Measurements from ENCODE around the gene FAM83G. TPM values are rescaled to one million over a fixed set of nuclear protein-coding genes. Genes with fewer than 3 reads are reported as not detected.

FAM83G gene
- total RNA-seq, 5 donors from 2014 or later (not counting 1 experiment from before 2014, with no cell fraction given), result 4.9 to 23.3 (median 20.8) TPM

GRCh38 chr17:18961634-18962493, 42.7 kb downstream of the FAM83G start:
- peaks cover 11 to 23% (median 18%) of the 10 kb centered on the region in 3 donors for H3K4me1 Mint-ChIP-seq
- CTCF ChIA-PET, result interaction anchor here (0.6 to 1.9 kb wide), 9 partner anchors 17 to 1022 kb away, joined by 3 to 10 read pairs (median 3); partner anchors contain the start of gene FAM83G (in 1 of the 2)
- H3K4me1 ChIP-seq (ENCODE audit: control insufficient read depth in 1 of 2, extremely low read depth in 1 of 2, insufficient read depth in 2 of 2, low read length in 2 of 2), result peaks cover 0 to 26% of the 10 kb centered on the region in 2 experiments
- H3K27ac Mint-ChIP-seq, result no peak overlapping the region
- no peaks in the 10 kb centered on the region for H3K9me3 Mint-ChIP-seq
- H3K36me3 Mint-ChIP-seq, result no peaks in the 10 kb centered on the region
- H3K4me3 ChIP-seq (ENCODE audit: control insufficient read depth in 1 of 2, extremely low read depth in 1 of 2, low read length in 1 of 2), result no peak overlapping the region
- peaks cover 0 to 3% of the 10 kb centered on the region in 2 donors for H3K27me3 Mint-ChIP-seq
- ATAC-seq (replicated peaks in 1 of 4) (no peak), DNase-seq (peak in 1 of 35 experiments; percentile 32)
- H3K27ac ChIP-seq (ENCODE audit: low read length), result no peak overlapping the region
- no peak overlapping the region for H3K4me3 Mint-ChIP-seq
- no peaks in the 10 kb centered on the region for H3K9me3 ChIP-seq
- peaks cover 0 to 4% of the 10 kb centered on the region in 2 experiments for H3K27me3 ChIP-seq (replicated peaks in 1 of 2; ENCODE audit: control insufficient read depth in 2 of 2, extremely low read depth in 1 of 2, insufficient read depth in 2 of 2, low read length in 1 of 2)
- H3K36me3 ChIP-seq (ENCODE audit: control insufficient read depth in 2 of 2, extremely low read depth in 1 of 2, insufficient read depth in 1 of 2, low read length in 1 of 2), result no peaks in the 10 kb centered on the region
- WGBS (ENCODE audit: insufficient coverage), result 82% methylated on average over 16 of the region's 16 CpGs
- POLR2A ChIA-PET, result no interaction called here

DNA sequence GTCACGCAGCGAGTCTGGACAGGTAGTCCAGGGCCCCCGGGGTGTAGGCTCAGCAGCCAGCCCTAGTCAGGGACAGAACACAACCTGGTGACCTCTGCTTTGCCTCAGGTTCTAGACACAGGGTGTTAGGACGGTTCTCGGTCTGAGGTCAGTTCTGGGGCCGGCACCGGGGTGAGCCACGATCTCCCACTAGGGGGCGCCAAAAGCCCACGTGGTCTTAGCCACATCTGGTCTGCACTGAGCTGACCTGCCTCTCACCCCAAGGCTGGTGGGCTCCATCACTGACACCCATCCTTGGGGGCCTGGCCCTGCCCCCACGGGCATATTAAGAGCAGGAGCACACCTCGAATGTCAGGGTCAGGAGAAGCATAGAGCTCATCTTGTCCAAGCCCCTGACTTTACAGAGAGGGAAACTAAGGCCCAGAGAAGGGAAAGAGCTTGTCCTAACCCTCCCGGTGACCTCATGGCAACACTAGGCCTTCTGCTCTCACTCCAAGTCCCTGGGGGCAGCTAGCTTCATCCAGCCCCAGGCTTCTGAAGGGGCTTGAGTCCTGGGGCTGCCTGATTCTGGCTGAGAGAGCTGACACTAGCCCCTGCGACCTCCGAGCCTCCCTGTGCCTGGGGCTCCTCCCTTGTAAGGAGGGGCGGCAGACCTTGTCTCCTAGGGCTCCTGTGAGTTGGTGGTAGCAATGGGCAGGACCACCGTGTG, 43.6 kb downstream of the FAM83G start:
- Mint-ChIP-seq H3K36me3 (no peaks in the 10 kb centered on the region), H3K9me3 (no peaks in the 10 kb centered on the region), H3K4me3 (no peak overlapping the region), H3K27me3 (peaks cover 0 to 3% of the 10 kb centered on the region in 2 donors), H3K27ac (peak overlapping the region; percentile 14 to 58), H3K4me1 (peaks cover 18 to 25% (median 23%) of the 10 kb centered on the region in 3 donors)
- ChIA-PET POLR2A (no interaction called here), CTCF (interaction anchor here (0.6 to 1.9 kb wide), 12 partner anchors 9 to 336 kb away, joined by 3 to 10 read pairs (median 3); partner anchors contain the start of genes FAM83G (in 1 of the 2) and SLC5A10 (in 1 of the 2))
- DNase-seq (peak in 31 of 35 experiments; percentile 21 to 82 (median 55)), ATAC-seq (replicated peaks in 1 of 4) (peak; percentile 68 to 85 (median 81))
- H3K27ac ChIP-seq (ENCODE audit: low read length), result no peak overlapping the region
- 37% methylated on average over 16 of the region's 17 CpGs for WGBS (ENCODE audit: insufficient coverage)
- no peak overlapping the region for H3K4me3 ChIP-seq (ENCODE audit: control insufficient read depth in 1 of 2, extremely low read depth in 1 of 2, low read length in 1 of 2)
- no peaks in the 10 kb centered on the region for H3K36me3 ChIP-seq (ENCODE audit: control insufficient read depth in 2 of 2, extremely low read depth in 1 of 2, insufficient read depth in 1 of 2, low read length in 1 of 2)
- no peaks in the 10 kb centered on the region for H3K9me3 ChIP-seq
- peaks cover 3 to 35% of the 10 kb centered on the region in 2 experiments for H3K4me1 ChIP-seq (ENCODE audit: control insufficient read depth in 1 of 2, extremely low read depth in 1 of 2, insufficient read depth in 2 of 2, low read length in 2 of 2)
- peaks cover 0 to 4% of the 10 kb centered on the region in 2 experiments for H3K27me3 ChIP-seq (replicated peaks in 1 of 2; ENCODE audit: control insufficient read depth in 2 of 2, extremely low read depth in 1 of 2, insufficient read depth in 2 of 2, low read length in 1 of 2)

GRCh38 chr17:18960241-18960665, 44.3 kb downstream of the FAM83G start:
- H3K27me3 Mint-ChIP-seq, result peaks cover 0 to 3% of the 10 kb centered on the region in 2 donors
- WGBS (ENCODE audit: insufficient coverage), result 97% methylated on average over 15 of the region's 15 CpGs
- Histone ChIP-seq H3K36me3 (ENCODE audit: control insufficient read depth in 2 of 2, extremely low read depth in 1 of 2, insufficient read depth in 1 of 2, low read length in 1 of 2) (no peaks in the 10 kb centered on the region), H3K9me3 (no peaks in the 10 kb centered on the region), H3K4me1 (ENCODE audit: control insufficient read depth in 1 of 2, extremely low read depth in 1 of 2, insufficient read depth in 2 of 2, low read length in 2 of 2) (peaks cover 5 to 42% of the 10 kb centered on the region in 2 experiments), H3K27me3 (replicated peaks in 1 of 2; ENCODE audit: control insufficient read depth in 2 of 2, extremely low read depth in 1 of 2, insufficient read depth in 2 of 2, low read length in 1 of 2) (peaks cover 0 to 4% of the 10 kb centered on the region in 2 experiments), H3K27ac (ENCODE audit: low read length) (no peak overlapping the region), H3K4me3 (ENCODE audit: control insufficient read depth in 1 of 2, extremely low read depth in 1 of 2, low read length in 1 of 2) (no peak overlapping the region)
- H3K36me3 Mint-ChIP-seq, result no peaks in the 10 kb centered on the region
- ChIA-PET CTCF (interaction anchor here (0.6 to 1.4 kb wide), 4 partner anchors 19 to 42 kb away, joined by 3 to 4 read pairs (median 4); no protein-coding TSS in a partner anchor), POLR2A (no interaction called here)
- DNase-seq, result no peak
- H3K4me3 Mint-ChIP-seq, result no peak overlapping the region
- H3K9me3 Mint-ChIP-seq, result no peaks in the 10 kb centered on the region
- ATAC-seq (replicated peaks in 1 of 4), result no peak
- peak overlapping the region; percentile 14 to 52 for H3K27ac Mint-ChIP-seq
- H3K4me1 Mint-ChIP-seq, result peaks cover 24 to 32% (median 29%) of the 10 kb centered on the region in 3 donors

DNA sequence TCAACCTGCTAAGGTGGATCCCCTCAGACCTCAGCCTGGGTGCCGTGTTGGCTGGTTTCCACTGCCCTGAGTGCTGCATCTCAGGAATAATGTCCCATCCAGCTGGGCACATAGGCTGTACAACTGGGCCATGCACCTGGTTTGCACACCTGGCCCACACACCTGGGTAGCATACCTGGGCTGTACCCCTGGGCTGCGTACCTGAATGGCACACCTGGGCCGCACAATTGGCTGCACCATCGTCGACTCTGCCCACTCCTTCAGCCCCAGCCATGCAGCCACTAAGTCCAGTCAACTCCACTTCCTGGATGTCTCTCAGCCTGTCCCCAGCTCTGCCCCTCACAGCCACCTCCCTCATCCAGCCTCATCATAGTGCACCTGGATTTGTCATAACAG, 44.7 kb downstream of the FAM83G start:
- Mint-ChIP-seq H3K4me1 (peaks cover 28 to 35% (median 33%) of the 10 kb centered on the region in 3 donors), H3K36me3 (no peaks in the 10 kb centered on the region), H3K27ac (peak overlapping the region in 1 of 2 donors; percentile 52), H3K27me3 (peaks cover 0 to 3% of the 10 kb centered on the region in 2 donors), H3K4me3 (no peak overlapping the region), H3K9me3 (no peaks in the 10 kb centered on the region)
- CTCF ChIA-PET, result no interaction called here
- POLR2A ChIA-PET, result no interaction called here
- Histone ChIP-seq H3K4me1 (ENCODE audit: control insufficient read depth in 1 of 2, extremely low read depth in 1 of 2, insufficient read depth in 2 of 2, low read length in 2 of 2) (peaks cover 9 to 46% of the 10 kb centered on the region in 2 experiments), H3K4me3 (ENCODE audit: control insufficient read depth in 1 of 2, extremely low read depth in 1 of 2, low read length in 1 of 2) (no peak overlapping the region), H3K36me3 (ENCODE audit: control insufficient read depth in 2 of 2, extremely low read depth in 1 of 2, insufficient read depth in 1 of 2, low read length in 1 of 2) (no peaks in the 10 kb centered on the region), H3K27ac (ENCODE audit: low read length) (no peak overlapping the region), H3K9me3 (no peaks in the 10 kb centered on the region), H3K27me3 (replicated peaks in 1 of 2; ENCODE audit: control insufficient read depth in 2 of 2, extremely low read depth in 1 of 2, insufficient read depth in 2 of 2, low read length in 1 of 2) (peaks cover 0 to 4% of the 10 kb centered on the region in 2 experiments)
- ATAC-seq (replicated peaks in 1 of 4), result no peak
- WGBS (ENCODE audit: insufficient coverage), result 100% methylated on average over 5 of the region's 5 CpGs
- no peak for DNase-seq

DNA sequence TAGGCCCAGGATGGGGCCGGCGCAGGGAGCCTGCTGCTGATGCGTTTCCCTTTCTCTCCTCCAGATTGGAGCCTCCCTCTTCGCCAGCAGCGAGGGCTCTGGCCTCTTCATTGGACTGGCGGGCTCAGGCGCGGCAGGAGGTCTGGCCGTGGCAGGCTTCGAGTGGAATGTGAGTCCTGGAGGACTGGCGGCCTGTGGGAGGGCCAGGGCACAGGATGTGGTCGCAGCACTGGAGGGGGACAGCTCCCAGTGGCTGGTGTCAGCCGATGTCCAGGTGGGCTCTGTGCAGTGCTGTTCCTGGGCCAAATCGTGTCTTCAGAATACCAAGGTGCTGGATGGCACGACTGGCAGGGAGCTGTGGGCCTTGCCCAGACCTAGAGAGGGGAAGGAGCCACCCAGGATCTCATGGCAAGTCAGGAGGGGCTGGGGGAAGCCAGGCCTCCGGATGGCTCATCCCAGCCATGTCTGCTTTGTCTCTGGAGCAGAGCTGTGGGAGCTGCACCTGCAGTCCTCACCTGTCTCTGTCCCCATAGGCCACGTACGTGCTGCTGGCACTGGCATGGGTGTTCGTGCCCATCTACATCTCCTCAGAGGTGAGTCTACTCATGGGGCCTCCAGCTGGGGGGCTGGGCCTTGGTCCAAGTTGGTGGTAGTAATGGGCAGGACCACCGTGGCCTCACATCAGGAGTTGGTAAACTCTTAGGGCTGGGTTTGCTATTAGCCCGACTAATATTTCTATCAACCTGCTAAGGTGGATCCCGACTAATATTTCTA, 45.3 kb downstream of the FAM83G start:
- H3K27me3 ChIP-seq (replicated peaks in 1 of 2; ENCODE audit: control insufficient read depth in 2 of 2, extremely low read depth in 1 of 2, insufficient read depth in 2 of 2, low read length in 1 of 2), result peaks cover 0 to 4% of the 10 kb centered on the region in 2 experiments
- ChIA-PET CTCF (interaction anchor here in 1 of 2 donors (0.6 kb wide), 1 partner anchor 61 kb away, joined by 4 read pairs; no protein-coding TSS in a partner anchor), POLR2A (no interaction called here)
- DNase-seq, result no peak
- peaks cover 12 to 52% of the 10 kb centered on the region in 2 experiments for H3K4me1 ChIP-seq (ENCODE audit: control insufficient read depth in 1 of 2, extremely low read depth in 1 of 2, insufficient read depth in 2 of 2, low read length in 2 of 2)
- no peak overlapping the region for H3K4me3 ChIP-seq (ENCODE audit: control insufficient read depth in 1 of 2, extremely low read depth in 1 of 2, low read length in 1 of 2)
- Mint-ChIP-seq H3K4me1 (peaks cover 34 to 41% (median 39%) of the 10 kb centered on the region in 3 donors), H3K36me3 (no peaks in the 10 kb centered on the region), H3K4me3 (no peak overlapping the region), H3K9me3 (no peaks in the 10 kb centered on the region), H3K27ac (no peak overlapping the region), H3K27me3 (peaks cover 0 to 3% of the 10 kb centered on the region in 2 donors)
- ATAC-seq (replicated peaks in 1 of 4), result no peak
- no peaks in the 10 kb centered on the region for H3K9me3 ChIP-seq
- 86% methylated on average over 11 of the region's 22 CpGs for WGBS (ENCODE audit: insufficient coverage)
- no peaks in the 10 kb centered on the region for H3K36me3 ChIP-seq (ENCODE audit: control insufficient read depth in 2 of 2, extremely low read depth in 1 of 2, insufficient read depth in 1 of 2, low read length in 1 of 2)
- no peak overlapping the region for H3K27ac ChIP-seq (ENCODE audit: low read length)
